DLD1 (cell line): ENCODE measurements around the gene ZFYVE26.
"Not testable (repeated sequence)": the region's sequence is repeated elsewhere in the genome, so short reads cannot be mapped to it uniquely, and the experiment has no call there.

Source experiments
- in situ Hi-C: cut with HindIII; loops from 2 replicates; pipeline ENCODE4 v1.10.0; 2017; ENCODE audit warnings: low sequenced_read_pairs

Gene ZFYVE26

GRCh38 chr14:67816326-67817002, at the start of gene ZFYVE26:
Gene ZFYVE26, minus strand, starts transcription at chr14:67816590. Its CDS starts 627 bp downstream, at chr14:67815963.
- in situ Hi-C loops: no loop called here

- in situ Hi-C loops: no loop called here
Observed at GRCh38 chr14:67863223-67863622, 46.8 kb upstream of the ZFYVE26 start.

GRCh38 chr14:67859169-67859749, 42.9 kb upstream of the ZFYVE26 start:
- in situ Hi-C loops: no loop called here

GRCh38 chr14:67857778-67858350, 41.5 kb upstream of the ZFYVE26 start:
- in situ Hi-C loops: no loop called here

- in situ Hi-C loops: no loop called here
Observed at GRCh38 chr14:67856827-67857226, 40.4 kb upstream of the ZFYVE26 start.

- in situ Hi-C loops: no loop called here
Observed at GRCh38 chr14:67853715-67854114, 37.3 kb upstream of the ZFYVE26 start.

- in situ Hi-C loops: no loop called here
Observed at GRCh38 chr14:67852926-67853604, 36.7 kb upstream of the ZFYVE26 start.

- in situ Hi-C loops: no loop called here
Observed at GRCh38 chr14:67851785-67852410, 35.5 kb upstream of the ZFYVE26 start.

GRCh38 chr14:67850066-67850830, 33.9 kb upstream of the ZFYVE26 start:
- in situ Hi-C loops: no loop called here

- in situ Hi-C loops: no loop called here
Observed at GRCh38 chr14:67846029-67846610, 29.7 kb upstream of the ZFYVE26 start.

GRCh38 chr14:67837011-67837624, 20.7 kb upstream of the ZFYVE26 start:
- in situ Hi-C loops: no loop called here

GRCh38 chr14:67835596-67835995, 19.2 kb upstream of the ZFYVE26 start:
- in situ Hi-C loops: no loop called here

GRCh38 chr14:67833403-67833802, 17.0 kb upstream of the ZFYVE26 start:
- in situ Hi-C loops: no loop called here

- in situ Hi-C loops: no loop called here
Observed at GRCh38 chr14:67831113-67831512, 14.7 kb upstream of the ZFYVE26 start.

- in situ Hi-C loops: no loop called here
Observed at GRCh38 chr14:67821121-67821520, 4.7 kb upstream of the ZFYVE26 start.

- in situ Hi-C loops: no loop called here
Observed at GRCh38 chr14:67820428-67820971, 4.1 kb upstream of the ZFYVE26 start.

GRCh38 chr14:67819563-67820421, 3.4 kb upstream of the ZFYVE26 start, which contains the start of gene RAD51B:
Gene RAD51B, plus strand, starts transcription at chr14:67819779.
- in situ Hi-C loops: no loop called here

- in situ Hi-C loops: not testable (repeated sequence)
Observed at GRCh38 chr14:67818476-67818875, 2.1 kb upstream of the ZFYVE26 start.
